ENCODE results near the gene TCAIM.
"Not testable (repeated sequence)": the region's sequence is repeated elsewhere in the genome, so short reads cannot be mapped to it uniquely, and the experiment has no call there.

Gene TCAIM

DNA sequence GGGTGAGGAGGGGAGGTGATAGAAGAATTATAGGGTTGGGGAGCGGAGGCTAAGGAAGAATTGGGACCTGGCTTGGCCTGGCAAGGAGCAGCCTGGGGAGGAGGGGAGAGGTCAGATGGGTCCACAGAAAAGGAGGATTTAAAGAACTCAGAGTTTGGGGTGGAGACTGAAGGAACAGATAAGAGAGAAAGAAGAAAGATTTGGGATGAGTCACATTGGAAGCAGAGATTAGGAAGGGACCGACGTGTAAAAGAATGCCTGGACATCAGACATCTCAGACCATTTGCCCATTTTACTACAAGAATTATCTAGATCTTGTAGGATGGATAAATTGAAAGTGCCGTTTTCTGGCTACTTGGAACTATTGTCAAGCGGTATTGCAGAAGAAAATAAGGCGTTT is 10.4 kb downstream of the TCAIM start:
- no peak for DNase-seq

GRCh38 chr3:44353355-44353924 is 14.9 kb downstream of the TCAIM start:
- no peak for DNase-seq

GRCh38 chr3:44355362-44356033 is 16.9 kb downstream of the TCAIM start:
- DNase-seq = no peak

- DNase-seq = no peak
These were observed 20.7 kb downstream of the TCAIM start for GRCh38 chr3:44359146-44359751.

- DNase-seq = no peak
These were observed 25.0 kb downstream of the TCAIM start for GRCh38 chr3:44363591-44363990.

DNA sequence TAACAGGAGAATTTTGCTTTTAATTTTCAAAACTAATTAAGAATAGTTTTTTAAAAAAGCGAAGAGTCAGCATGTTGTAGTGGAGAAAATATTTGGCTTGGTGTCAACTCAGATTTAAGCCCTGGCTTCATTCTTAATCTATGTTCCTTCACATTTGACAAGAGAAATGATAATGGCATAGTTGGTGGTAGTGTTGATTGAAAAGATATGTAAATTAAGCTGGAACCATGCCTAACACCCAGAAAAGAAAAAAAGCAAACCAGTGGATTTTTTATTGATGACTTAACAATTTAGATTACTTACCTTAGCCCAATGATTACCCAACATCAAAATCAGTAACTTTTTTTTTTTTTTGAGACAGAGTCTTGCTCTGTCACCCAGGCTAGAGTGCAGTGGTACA is 27.4 kb downstream of the TCAIM start:
- DNase-seq = no peak

GRCh38 chr3:44375450-44375849 is 36.9 kb downstream of the TCAIM start:
- no peak for DNase-seq

DNA sequence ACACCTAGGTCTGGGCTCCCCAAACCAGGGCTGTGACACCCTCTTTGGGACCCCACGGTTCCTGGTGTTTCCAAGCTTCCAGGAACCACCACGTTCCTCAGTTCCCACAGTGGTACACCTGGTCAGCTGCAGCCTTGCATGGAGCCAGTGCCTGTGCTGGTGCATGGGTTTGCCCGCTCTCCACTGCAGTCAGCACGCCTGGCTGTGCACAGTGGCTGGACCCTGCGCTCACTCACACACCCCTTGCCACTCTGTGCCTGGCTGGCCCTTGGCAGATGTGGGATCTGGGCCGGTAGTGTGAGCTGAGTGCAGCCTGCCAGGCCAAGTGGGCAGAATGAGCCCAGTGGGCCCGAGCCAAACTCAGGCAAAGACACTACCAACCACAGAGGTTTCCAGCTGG is 48.8 kb downstream of the TCAIM start:
- no peak for DNase-seq

DNA sequence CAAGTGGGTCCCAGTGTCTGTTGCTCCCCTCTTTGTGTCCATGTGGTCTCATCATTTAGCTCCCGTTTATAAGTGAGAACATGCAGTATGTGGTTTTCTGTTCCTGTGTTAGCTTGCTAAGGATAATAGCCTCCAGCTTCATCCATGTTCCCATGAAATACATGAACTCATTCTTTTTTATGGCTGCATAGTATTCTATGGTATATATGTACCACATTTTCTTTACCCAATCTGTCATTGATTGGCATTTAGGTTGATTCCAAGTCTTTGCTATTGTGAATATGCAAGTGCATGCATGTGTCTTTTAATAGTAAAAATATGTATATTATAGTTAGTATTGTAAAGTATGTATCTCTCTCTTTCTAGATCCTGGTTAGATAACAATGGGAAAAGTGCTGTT is 53.9 kb downstream of the TCAIM start:
- no peak for DNase-seq

DNA sequence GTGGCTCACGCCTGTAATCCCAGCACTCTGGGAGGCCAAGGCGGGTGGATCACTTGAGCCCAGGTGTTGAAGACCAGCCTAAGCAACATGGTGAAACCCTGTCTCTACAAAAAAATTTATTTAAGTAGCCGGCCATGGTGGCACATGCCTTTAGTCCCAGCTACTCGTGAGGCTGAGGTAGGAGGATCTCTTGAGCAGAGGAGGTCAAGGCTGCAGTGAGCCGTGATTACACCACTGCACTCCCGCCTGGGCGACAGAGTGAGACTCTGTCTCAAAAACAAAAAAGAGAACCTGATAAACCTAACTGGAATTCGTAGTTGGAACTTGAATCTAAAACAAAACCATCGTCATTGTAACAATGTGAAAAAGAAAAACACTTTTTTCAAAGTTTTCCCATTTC is 57.1 kb downstream of the TCAIM start:
- DNase-seq = no peak

DNA sequence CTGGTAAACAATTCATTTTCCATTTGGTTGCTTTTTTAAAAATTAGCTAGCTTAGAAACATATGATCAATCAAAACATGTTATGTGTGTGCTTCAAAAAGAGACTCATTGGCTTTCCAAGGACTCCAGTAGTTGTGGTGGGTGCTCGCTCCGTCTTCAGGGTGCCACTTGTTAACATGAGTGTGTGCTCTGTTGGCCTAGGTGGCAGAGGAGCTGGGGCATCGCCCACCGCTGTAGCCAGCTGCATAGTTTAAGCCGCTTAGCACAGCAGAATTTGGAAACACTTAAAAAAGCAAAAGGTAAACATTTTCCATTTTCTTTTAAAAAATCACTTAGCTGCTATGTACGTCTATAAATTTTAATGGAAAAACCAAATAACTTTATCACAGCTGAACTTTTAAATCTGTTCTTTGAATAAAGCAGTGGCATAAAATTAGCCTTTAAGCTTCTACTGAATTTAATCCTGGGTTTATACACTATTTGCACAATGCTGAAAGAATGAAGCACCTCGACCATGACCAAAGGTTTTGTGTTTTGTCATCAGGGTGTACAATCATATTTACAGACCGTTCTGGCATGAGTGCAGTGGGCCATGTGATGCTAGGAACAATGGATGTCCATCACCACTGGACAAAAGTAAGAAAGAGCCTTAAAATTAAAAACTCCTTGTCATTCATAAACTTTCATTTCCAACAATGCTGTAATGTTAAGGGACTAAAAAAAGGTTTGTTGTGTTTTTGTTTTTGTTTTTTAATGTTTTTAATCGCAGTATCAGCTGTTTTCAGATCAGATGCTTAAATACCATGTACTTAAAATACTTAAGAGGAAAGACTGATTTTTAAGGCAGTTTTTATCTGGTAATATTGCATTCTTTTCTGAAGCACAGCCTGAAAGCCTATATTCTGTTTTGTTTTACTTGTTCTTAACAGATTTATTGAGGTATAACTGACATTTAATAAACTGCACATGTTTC is 57.9 kb downstream of the TCAIM start:
- no peak for DNase-seq

DNA sequence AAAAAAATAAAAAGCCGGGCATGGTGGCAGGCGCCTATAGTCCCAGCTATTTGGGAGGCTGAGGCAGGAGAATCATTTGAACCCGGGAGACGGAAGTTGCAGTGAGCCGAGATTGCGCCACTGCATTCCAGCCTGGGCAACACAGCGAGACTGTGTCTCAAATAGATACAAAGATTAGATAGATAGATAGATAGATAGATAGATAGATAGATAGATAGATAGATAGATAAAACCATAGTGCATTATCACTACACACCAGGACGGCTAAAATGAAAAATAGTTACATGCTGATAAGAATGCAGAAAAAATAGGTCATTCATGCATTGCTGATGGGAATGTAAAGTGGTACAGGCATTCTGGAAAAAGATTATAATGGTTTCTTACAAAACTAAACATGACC is 59.7 kb downstream of the TCAIM start:
- not testable (repeated sequence) for DNase-seq

DNA sequence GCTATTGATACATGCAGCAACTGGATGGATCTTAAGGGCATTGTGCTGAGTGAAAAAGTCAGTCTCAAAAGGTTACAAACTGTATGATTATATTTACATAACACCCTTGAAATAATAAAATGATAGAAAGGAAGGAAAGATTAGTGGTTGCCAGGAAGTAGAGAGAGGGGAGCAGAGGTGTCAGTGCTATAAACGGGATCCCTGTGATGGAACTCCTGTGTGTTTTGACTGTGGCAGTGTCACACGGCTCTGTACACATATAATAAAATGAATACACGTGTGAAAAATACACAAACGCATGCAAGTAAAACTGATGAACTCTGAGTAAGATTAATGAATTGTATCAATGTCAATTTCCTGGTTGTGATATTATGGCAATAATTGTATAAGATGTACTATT is 60.3 kb downstream of the TCAIM start:
- DNase-seq = no peak

GRCh38 chr3:44400771-44401170 is 62.2 kb downstream of the TCAIM start:
- DNase-seq = no peak

DNA sequence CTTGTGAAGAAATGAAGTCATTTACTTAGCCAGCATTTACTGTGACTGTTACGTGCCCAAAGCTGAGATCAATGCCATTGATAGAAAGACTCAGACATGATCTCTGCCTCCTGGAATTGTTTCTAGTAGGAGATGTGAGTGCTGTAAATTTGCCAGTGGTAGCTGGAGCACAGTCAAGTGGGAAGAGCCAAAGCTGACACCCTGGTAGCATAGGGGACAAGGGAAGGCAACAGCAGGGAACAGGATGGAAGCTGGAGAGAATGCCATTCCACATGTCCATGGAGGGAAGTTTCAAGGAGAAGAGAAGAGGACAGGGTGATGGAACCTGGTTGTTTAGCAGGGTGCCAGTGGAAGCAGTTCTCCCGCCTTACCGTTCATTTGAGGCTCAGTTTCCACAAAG is 64.0 kb downstream of the TCAIM start:
- DNase-seq = no peak

DNA sequence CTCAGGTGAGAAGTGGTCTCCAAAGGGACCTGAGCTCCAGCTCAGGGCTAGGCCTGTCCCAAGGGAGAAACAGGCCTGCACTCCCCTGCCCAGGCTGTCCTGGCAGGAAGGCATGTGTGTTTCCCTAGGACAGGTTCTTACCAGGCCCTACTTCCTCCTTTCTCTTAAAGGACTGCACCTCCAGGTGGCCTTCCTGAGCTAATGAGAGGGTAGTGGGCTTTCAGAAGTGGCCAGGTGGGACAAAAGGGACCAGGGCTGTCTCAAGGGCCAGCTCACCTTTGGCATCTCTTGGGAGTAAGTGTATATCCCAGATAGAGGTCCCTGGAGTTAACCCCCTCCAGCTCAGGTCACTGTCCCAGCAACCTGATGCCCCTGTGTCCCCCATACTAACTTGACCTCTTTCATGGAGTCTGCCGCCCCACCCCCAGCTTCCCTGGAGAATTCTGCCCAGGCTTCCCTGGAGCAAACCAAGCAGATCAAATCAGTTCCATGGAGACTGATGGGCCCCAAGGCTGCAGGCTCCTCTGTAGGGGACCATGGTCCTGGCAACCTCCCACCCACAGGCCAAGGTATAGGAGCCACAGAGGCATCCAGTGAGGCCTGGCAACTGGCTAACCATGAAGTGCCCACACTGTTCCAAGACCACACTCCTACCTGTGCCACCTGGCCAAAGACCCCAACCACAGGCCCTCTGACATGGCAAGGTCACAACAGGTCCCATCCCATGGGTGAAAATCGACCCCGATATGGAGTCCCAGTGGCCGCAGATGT is 71.3 kb downstream of the TCAIM start:
- DNase-seq = no peak

DNA sequence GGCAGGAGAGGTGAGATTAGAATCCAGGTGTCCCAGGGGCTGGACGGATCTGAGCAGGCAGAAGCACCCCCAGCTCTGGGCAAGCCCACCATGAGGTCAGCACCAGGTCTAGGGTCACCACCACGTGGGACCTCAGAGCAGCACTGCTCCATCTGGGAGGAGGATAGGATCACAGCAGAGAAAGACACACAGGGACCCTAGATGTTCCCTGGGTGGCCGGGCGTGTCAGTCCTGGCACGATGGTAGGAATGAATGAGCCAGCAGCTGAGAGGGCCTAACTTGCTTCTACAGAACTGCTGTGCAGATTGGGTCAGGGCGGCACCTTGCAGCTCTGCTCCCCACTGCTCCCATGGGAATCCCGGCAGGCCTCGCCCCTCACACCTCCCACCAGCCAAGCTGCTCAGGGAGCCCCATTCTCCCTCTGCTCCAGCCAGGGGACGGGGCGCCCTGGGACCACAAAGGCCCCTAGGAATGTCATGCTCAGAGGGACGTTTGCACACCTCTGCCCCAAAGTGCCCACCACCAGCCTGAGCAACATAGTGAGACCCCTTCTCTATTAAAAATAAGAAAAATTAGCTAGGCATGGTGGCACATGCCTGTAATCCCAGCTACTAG is 72.6 kb downstream of the TCAIM start:
- DNase-seq = no peak

DNA sequence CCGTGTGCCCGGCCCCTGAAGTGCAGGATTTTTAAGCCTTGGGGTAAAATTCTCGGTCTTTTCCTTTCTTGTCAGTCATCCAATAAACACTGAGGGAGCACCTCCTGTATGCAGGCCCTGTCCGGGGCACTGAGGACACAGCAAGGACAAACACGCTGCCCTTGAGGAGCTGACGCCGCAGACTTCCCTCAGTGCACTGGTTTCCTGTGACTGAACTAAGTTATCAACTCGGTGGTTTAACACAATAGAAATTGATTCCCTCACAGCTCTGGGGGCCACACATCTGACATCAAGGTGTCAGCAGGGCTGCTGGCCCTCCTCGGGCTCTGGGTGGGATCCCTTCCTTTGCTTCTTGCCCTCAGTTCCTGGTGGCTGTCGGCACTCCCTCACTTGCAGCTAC is 73.8 kb downstream of the TCAIM start:
- DNase-seq = no peak

- no peak for DNase-seq
These were observed 76.0 kb downstream of the TCAIM start for GRCh38 chr3:44414517-44415090.

GRCh38 chr3:44415421-44415820 is 76.9 kb downstream of the TCAIM start:
- DNase-seq = no peak
